K562 (cell line): Measurements from ENCODE around the gene VENTX. TPM values are rescaled to one million over a fixed set of nuclear protein-coding genes. Genes with fewer than 3 reads are reported as not detected.

Source experiments
- ASH1L ChIP-seq: fragments of 450-650 bp; IDR thresholded peaks from 2 replicates; pipeline ENCODE4 v1.6.1; 2018; ENCODE audit warnings: borderline replicate concordance, mild to moderate bottlenecking, low read depth; ENCODE audit not compliant: partially characterized antibody
- CUX1 ChIP-seq: fragments of 200-800 bp; sonication (Bioruptor generic); IDR thresholded peaks from 2 replicates; pipeline ENCODE4 v1.6.1; 2016; ENCODE audit warnings: missing genetic modification characterization, missing compliant biosample characterization
- TEAD1 ChIP-seq, 2 experiments: fragments of 450-650 bp in 1 of 2; sonication (generic) in 1 of 2; formaldehyde crosslinking; IDR thresholded peaks; 2 replicates each; pipeline versions ENCODE4 v1.4.0 to v1.8.0; 2020 to 2022; ENCODE audit warnings: mild to moderate bottlenecking in 2 of 2, missing genetic modification reagents in 1 of 2
- ZBTB40 ChIP-seq, 2 experiments: fragments of 450-650 bp in 1 of 2; sonication (generic) in 1 of 2; formaldehyde crosslinking in 1 of 2; IDR thresholded peaks; 2 replicates each; pipeline versions ENCODE4 v1.7.1 to v1.9.0; 2016 to 2022; ENCODE audit warnings: inconsistent platforms in 1 of 2, mild to moderate bottlenecking in 1 of 2, missing genetic modification reagents in 1 of 2
- ZBTB49 ChIP-seq: sonication (generic); formaldehyde crosslinking; IDR thresholded peaks from 2 replicates; pipeline ENCODE4 v1.8.0; 2022; ENCODE audit warnings: missing genetic modification reagents, mild to moderate bottlenecking, borderline replicate concordance
- ZNF280A ChIP-seq: fragments of 450-650 bp; IDR thresholded peaks from 2 replicates; pipeline ENCODE4 v1.6.1; 2018; ENCODE audit warnings: mild to moderate bottlenecking, low read depth; ENCODE audit not compliant: partially characterized antibody
- polyA plus RNA-seq, 8 experiments: library from polyadenylated mRNA; depleted of rRNA in 4 of 8; stranded (reverse) in 5 of 8; unstranded in 3 of 8; fragments of >200 nt; fragmentation: Nextera tagmentation in 2 of 8; fragmentation: Illumina TruSeq in 1 of 8; extraction: Ambion mirVana in 2 of 8; extraction: Trizol in 1 of 8; gene quantifications; 2 replicates each; pipeline versions ENCODE4 v1.2.1 to v1.2.3, GENCODE V29; 2011 to 2014; ENCODE audit warnings: inconsistent platforms in 1 of 8, missing spikeins in 1 of 8
- total RNA-seq, 7 experiments: library from RNA; depleted of rRNA in 6 of 7; stranded (reverse); fragments of >200 nt in 6 of 7; fragmentation: Illumina TruSeq in 2 of 7; extraction: Trizol in 2 of 7; gene quantifications; 2 replicates each; pipeline versions ENCODE4 v1.2.1 to v1.2.3, GENCODE V29; 2011 to 2021; ENCODE audit warnings: low replicate concordance in 1 of 7

VENTX gene
- total and polyA plus RNA-seq, 9 of the 15 experiments (the other 6 are each of a cell fraction or from before 2014, with no cell fraction given): 0.07 to 0.70 (median 0.20) TPM; not detected in 1

- TF ChIP-seq CUX1 (CRISPR knock-in tag): no peak
- TF ChIP-seq TEAD1 (CRISPR knock-in tag; IDR thresholded peaks at IDR 0.05): no peak
- TF ChIP-seq ZBTB40 (IDR thresholded peaks at IDR 0.05): no peak
- TF ChIP-seq ZBTB40 (CRISPR knock-in tag; IDR thresholded peaks at IDR 0.05): no peak
- no peak for TF ChIP-seq ZBTB49 (CRISPR knock-in tag)
- TF ChIP-seq ZNF280A: no peak
- no peak for TF ChIP-seq ASH1L
Observed at GRCh38 chr10:133206356-133207040, 31.2 kb upstream of the VENTX start (continued).
